ENCODE results near the gene EXOC4.

The EXOC4 gene

DNA sequence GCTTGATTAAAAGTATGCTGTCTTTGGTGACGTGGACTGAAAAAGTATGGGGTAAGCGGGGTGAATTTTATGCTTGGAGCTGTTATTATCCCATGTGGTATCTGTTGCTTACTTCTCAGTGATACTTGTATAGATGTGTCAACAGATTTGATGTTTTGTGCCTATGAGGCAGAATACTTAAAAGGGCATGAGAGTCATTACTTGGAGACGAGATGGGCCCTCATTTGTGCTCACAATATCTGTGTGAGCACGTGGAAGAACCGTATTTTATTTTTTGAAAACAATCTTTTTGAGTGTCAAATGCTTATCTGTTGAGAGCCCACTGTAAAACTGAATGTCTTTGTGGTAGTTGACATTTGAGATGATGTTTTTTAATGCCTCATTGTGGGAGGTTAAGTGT, 281.9 kb downstream of the EXOC4 start:
- no peaks in the 10 kb centered on the region for H3K4me1 ChIP-seq
- no peaks in the 10 kb centered on the region for H4K20me1 ChIP-seq
- no peaks in the 10 kb centered on the region for H3K36me3 ChIP-seq
- no peak overlapping the region for H3K4me3 ChIP-seq
- H3K9ac ChIP-seq: no peak overlapping the region
- H3K27ac ChIP-seq: no peak overlapping the region
- H3K4me2 ChIP-seq: no peak overlapping the region
- no peaks in the 10 kb centered on the region for H3K9me3 ChIP-seq
- TF ChIP-seq Cebpa-rat (IDR thresholded peaks at IDR 0.05): no peak
- H3K27me3 ChIP-seq: no peaks in the 10 kb centered on the region

DNA sequence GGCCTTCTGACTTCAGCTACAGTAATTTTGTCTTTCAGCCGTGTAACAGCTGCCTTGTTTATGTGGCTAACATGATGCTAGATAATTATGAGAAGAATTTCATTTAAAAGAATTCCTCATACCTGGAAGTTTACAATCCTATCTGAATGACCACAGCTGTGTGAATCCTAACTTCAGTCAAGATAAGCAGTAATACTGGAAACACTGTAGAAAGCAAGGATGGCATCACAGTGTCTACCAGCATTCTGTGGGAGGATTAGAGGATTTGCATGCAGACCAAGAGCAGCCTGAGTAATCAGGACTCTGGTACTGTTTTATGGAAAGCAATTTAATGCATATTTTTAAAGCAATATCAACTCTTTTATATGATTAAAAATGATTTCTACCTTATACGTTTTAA, 282.4 kb downstream of the EXOC4 start:
- H4K20me1 ChIP-seq: no peaks in the 10 kb centered on the region
- H3K4me3 ChIP-seq: no peak overlapping the region
- no peaks in the 10 kb centered on the region for H3K4me1 ChIP-seq
- H3K36me3 ChIP-seq: no peaks in the 10 kb centered on the region
- no peak overlapping the region for H3K9ac ChIP-seq
- H3K4me2 ChIP-seq: no peak overlapping the region
- no peaks in the 10 kb centered on the region for H3K9me3 ChIP-seq
- TF ChIP-seq Cebpa-rat (IDR thresholded peaks at IDR 0.05): no peak
- no peak overlapping the region for H3K27ac ChIP-seq
- no peaks in the 10 kb centered on the region for H3K27me3 ChIP-seq

DNA sequence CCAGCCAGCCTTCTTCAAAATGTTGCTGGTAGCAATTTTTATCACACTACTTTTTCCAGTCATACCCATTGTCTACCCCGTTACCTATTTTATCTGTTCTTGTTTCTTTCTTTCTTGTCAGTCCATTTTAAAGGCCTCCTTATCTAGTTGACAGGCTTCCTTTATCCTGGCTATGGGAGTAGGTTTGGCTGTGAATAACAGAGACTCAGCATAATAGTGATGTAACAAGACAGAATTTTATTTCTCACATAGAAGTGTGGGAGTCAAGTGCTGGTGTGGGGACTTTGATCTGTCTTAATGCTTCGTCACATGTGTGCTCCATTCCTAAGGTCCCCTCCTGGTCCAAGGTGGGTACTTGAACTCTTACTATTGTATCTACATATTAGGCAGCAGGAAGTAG, 283.6 kb downstream of the EXOC4 start:
- Histone ChIP-seq H3K4me3 (no peak overlapping the region), H3K4me2 (no peak overlapping the region), H3K9ac (no peak overlapping the region), H3K9me3 (no peaks in the 10 kb centered on the region), H3K4me1 (no peaks in the 10 kb centered on the region), H4K20me1 (no peaks in the 10 kb centered on the region), H3K27me3 (no peaks in the 10 kb centered on the region), H3K27ac (no peak overlapping the region), H3K36me3 (no peaks in the 10 kb centered on the region)
- TF ChIP-seq Cebpa-rat (IDR thresholded peaks at IDR 0.05): no peak

DNA sequence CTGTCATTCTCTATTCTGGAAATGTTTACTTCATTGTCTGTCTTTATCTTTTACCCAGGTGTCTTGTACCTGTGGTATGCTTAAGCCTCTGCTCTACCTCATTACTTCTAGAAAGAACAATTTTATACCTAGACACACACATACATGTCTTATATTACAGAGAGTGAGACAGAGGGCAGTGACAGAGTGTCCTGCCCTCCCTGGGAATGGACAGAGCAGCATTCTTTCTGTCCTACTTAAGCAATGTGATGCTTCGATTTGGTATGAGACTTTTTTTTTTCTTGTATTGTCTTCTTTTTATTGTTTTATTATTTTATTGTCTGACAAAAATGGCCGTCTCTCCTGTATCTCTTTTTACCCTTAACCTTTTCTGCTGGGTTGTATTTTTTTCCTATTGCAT, 286.1 kb downstream of the EXOC4 start:
- Histone ChIP-seq H3K4me1 (no peaks in the 10 kb centered on the region), H4K20me1 (no peaks in the 10 kb centered on the region), H3K27me3 (no peaks in the 10 kb centered on the region), H3K36me3 (no peaks in the 10 kb centered on the region), H3K4me2 (no peak overlapping the region), H3K9ac (no peak overlapping the region), H3K9me3 (no peaks in the 10 kb centered on the region), H3K27ac (no peak overlapping the region), H3K4me3 (no peak overlapping the region)
- TF ChIP-seq Cebpa-rat (IDR thresholded peaks at IDR 0.05): no peak

DNA sequence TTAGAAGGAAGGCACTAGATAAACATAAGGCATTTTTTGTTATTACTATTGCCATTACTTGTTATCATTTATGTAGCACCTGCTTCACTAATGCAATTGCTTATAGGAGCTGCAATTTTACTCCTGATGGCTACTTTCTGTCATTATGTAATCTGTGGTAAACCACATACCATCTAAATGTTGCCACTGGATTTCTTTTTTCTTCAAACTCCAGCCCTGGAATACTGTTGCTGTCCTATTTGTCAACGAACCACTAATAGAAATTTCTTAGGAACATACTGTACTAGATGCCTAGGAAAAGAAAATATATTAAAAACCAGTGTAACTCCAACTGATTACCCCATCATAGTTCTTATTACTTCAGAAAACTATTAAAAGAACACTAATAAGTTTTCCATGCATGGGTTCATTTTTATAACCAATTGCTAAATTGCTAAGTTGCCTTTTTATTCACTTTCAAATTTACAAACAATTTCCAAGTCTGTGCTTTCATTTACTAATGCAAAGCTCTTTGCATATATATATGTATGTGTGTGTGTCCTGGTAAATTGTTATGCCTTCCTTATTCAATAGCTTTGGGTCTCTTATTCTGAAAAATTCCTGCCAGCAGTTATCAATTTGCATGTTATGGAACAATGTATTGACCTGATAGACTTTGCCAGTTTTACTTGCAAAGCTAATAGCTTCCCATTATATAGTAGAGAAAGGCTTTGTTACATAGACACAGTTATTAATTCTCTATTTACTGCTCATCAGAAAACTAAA, 287.4 kb downstream of the EXOC4 start:
- H3K9ac ChIP-seq: no peak overlapping the region
- no peaks in the 10 kb centered on the region for H3K27me3 ChIP-seq
- no peak for TF ChIP-seq Cebpa-rat (IDR thresholded peaks at IDR 0.05)
- H4K20me1 ChIP-seq: no peaks in the 10 kb centered on the region
- H3K4me3 ChIP-seq: no peak overlapping the region
- H3K36me3 ChIP-seq: no peaks in the 10 kb centered on the region
- no peaks in the 10 kb centered on the region for H3K9me3 ChIP-seq
- H3K4me1 ChIP-seq: no peaks in the 10 kb centered on the region
- no peak overlapping the region for H3K4me2 ChIP-seq
- no peak overlapping the region for H3K27ac ChIP-seq

DNA sequence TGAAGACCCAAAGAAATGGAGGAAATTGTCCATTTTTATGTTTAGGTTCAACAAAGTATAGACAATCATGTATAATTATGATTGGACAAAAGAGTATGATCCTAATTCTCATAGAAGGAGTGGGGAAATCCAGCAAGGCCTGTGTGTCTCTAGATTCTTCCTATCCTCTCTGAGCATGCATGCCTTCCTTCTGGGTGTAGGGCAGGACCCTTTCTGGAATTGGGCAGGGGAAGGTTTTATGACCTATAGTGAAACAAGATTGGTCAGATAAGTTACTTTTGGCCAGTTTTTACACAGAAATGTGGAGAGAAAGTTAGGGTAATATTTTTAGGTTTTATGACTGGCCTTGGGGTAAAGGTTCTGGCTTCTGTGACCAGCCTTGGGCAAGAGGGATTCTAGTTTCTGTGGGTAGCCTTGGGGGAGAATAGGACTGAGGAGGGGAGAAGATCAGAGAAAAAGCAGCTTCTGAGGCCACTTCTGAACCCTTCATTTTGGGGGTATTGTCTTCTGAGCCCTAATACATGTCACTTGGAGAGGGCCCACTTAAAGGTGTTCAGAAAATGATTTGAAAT, 289.4 kb downstream of the EXOC4 start:
- no peaks in the 10 kb centered on the region for H4K20me1 ChIP-seq
- no peaks in the 10 kb centered on the region for H3K27me3 ChIP-seq
- H3K4me1 ChIP-seq: no peaks in the 10 kb centered on the region
- H3K9me3 ChIP-seq: no peaks in the 10 kb centered on the region
- no peak overlapping the region for H3K4me3 ChIP-seq
- H3K36me3 ChIP-seq: no peaks in the 10 kb centered on the region
- H3K9ac ChIP-seq: no peak overlapping the region
- H3K4me2 ChIP-seq: no peak overlapping the region
- H3K27ac ChIP-seq: no peak overlapping the region
- no peak for TF ChIP-seq Cebpa-rat (IDR thresholded peaks at IDR 0.05)

DNA sequence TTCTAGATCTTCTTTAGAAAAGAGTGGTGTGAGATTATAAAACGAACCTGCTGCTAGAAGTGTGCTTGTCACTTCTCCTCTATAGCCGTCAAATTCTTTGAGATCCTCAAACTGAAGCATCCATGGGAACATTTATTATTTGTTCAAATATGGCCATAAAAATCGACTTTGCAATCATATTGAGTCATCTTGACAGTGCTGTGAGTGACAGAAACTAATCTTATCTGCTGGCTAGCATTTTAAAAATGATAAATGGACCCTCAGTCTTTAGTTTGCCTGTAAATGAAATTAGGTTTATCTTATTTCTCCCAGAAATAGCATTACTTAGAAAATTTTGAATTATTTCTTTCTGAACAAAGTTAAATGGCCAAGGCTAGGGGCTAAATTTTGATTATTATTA, 290.8 kb downstream of the EXOC4 start:
- Histone ChIP-seq H3K9me3 (no peaks in the 10 kb centered on the region), H3K36me3 (no peaks in the 10 kb centered on the region), H4K20me1 (no peaks in the 10 kb centered on the region), H3K27me3 (no peaks in the 10 kb centered on the region), H3K27ac (no peak overlapping the region), H3K4me3 (no peak overlapping the region), H3K4me2 (no peak overlapping the region), H3K4me1 (no peaks in the 10 kb centered on the region), H3K9ac (no peak overlapping the region)
- no peak for TF ChIP-seq Cebpa-rat (IDR thresholded peaks at IDR 0.05)

DNA sequence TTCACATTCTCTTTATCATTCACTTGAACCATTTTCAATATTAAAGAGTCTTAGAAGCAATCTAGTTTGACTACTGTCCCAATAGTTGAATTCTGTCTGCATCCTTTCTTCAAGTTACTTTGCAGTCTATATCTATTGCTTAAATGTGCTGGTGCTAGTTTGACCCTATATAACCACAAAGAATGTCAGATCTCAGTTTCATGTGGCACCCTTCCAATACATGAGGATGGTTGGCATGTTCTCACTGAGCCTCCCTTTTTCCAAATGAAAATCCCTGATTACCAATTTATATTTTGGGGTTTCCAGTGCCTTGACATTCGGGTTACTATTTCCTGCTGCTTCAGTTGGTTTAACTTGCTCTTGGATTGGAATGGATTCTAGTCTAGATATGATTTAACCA, 292.7 kb downstream of the EXOC4 start:
- Histone ChIP-seq H3K4me3 (no peak overlapping the region), H3K27me3 (no peaks in the 10 kb centered on the region), H3K9me3 (no peaks in the 10 kb centered on the region), H4K20me1 (no peaks in the 10 kb centered on the region), H3K4me2 (no peak overlapping the region), H3K36me3 (no peaks in the 10 kb centered on the region), H3K9ac (no peak overlapping the region), H3K4me1 (no peaks in the 10 kb centered on the region), H3K27ac (no peak overlapping the region)
- no peak for TF ChIP-seq Cebpa-rat (IDR thresholded peaks at IDR 0.05)

DNA sequence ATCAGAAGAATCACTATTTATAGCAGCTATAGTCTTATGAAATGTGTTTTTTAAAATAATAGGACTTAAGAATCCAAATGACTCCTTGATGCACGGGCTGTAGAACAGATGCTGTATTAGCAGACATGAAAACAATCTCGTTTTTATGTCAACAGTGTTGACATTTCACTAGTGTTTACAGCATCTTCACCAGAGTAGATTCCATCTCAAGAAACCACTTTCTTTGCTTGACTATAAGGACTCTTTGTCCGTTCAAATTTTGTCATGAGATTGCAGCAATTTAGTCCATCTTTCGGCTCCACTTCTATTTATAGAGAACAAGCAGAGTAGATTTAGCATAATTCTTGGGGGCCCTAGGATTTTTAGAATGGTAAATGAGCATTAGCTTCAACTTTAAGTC, 295.1 kb downstream of the EXOC4 start:
- no peak for TF ChIP-seq Cebpa-rat (IDR thresholded peaks at IDR 0.05)
- no peak overlapping the region for H3K27ac ChIP-seq
- H3K27me3 ChIP-seq: no peaks in the 10 kb centered on the region
- no peak overlapping the region for H3K4me2 ChIP-seq
- no peak overlapping the region for H3K4me3 ChIP-seq
- H3K9me3 ChIP-seq: no peaks in the 10 kb centered on the region
- 0 out of 2 replicates have a peak, but pooled peaks cover 5% of the 10 kb centered on the region for H4K20me1 ChIP-seq
- no peak overlapping the region for H3K9ac ChIP-seq
- no peaks in the 10 kb centered on the region for H3K4me1 ChIP-seq
- H3K36me3 ChIP-seq: no peaks in the 10 kb centered on the region

DNA sequence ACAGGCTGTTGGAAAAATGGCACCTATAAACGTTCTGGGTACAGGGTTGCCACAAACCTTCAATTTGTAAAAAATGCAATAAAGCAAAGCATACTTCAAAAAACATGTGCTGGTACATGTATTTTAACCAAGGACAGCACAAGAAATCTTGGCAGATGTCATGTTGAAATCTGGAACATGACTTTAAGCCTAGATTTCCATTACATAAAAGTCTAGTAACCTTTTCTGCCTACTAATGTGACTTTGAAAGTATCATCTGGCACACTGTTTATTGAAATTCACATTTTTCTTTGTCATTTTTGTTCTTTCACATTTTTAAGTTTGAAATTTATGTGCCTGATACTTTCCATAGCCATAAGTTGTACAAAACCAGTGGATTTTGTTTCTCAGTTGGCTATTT, 296.8 kb downstream of the EXOC4 start:
- Histone ChIP-seq H3K9me3 (no peaks in the 10 kb centered on the region), H4K20me1 (0 out of 2 replicates have a peak, but pooled peaks cover 5% of the 10 kb centered on the region), H3K27ac (no peak overlapping the region), H3K36me3 (no peaks in the 10 kb centered on the region), H3K4me2 (no peak overlapping the region), H3K9ac (no peak overlapping the region), H3K4me1 (no peaks in the 10 kb centered on the region), H3K4me3 (no peak overlapping the region), H3K27me3 (no peaks in the 10 kb centered on the region)
- no peak for TF ChIP-seq Cebpa-rat (IDR thresholded peaks at IDR 0.05)

Data from BLaER1 (cell line).